ENCODE results near the gene PDLIM1.

DNA sequence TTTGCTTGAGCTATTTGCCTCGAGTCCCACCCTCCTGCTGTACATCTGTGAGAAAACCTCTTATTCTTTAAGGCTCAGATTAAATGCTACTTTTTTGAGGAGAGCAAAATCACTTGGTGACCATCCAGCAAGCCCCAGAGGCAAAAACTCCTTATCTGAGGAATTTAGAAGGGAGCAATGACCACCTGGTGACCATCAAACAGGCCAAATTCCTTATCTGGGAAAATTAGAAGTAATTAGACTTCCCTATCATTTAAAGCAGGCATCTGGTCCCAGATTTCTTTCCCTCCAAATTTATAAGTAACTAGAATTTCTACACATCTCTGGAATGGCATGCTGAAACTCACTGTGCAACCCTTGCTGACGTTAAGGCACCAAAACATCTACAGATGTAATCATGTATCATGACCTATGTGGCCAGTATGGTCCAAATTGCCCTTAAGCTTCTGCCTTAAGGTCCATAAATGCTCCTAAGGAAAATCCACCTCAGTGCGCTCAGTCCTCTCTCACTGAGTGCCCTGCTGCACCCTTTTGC is 40.9 kb upstream of the PDLIM1 start:
- TF ChIP-seq, protein P1, sequence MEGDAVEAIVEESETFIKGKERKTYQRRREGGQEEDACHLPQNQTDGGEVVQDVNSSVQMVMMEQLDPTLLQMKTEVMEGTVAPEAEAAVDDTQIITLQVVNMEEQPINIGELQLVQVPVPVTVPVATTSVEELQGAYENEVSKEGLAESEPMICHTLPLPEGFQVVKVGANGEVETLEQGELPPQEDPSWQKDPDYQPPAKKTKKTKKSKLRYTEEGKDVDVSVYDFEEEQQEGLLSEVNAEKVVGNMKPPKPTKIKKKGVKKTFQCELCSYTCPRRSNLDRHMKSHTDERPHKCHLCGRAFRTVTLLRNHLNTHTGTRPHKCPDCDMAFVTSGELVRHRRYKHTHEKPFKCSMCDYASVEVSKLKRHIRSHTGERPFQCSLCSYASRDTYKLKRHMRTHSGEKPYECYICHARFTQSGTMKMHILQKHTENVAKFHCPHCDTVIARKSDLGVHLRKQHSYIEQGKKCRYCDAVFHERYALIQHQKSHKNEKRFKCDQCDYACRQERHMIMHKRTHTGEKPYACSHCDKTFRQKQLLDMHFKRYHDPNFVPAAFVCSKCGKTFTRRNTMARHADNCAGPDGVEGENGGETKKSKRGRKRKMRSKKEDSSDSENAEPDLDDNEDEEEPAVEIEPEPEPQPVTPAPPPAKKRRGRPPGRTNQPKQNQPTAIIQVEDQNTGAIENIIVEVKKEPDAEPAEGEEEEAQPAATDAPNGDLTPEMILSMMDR (conservative IDR thresholded peaks at IDR 0.05; ENCODE audit: low read depth in 2 of 2), result no peak
- TF ChIP-seq, protein P2, sequence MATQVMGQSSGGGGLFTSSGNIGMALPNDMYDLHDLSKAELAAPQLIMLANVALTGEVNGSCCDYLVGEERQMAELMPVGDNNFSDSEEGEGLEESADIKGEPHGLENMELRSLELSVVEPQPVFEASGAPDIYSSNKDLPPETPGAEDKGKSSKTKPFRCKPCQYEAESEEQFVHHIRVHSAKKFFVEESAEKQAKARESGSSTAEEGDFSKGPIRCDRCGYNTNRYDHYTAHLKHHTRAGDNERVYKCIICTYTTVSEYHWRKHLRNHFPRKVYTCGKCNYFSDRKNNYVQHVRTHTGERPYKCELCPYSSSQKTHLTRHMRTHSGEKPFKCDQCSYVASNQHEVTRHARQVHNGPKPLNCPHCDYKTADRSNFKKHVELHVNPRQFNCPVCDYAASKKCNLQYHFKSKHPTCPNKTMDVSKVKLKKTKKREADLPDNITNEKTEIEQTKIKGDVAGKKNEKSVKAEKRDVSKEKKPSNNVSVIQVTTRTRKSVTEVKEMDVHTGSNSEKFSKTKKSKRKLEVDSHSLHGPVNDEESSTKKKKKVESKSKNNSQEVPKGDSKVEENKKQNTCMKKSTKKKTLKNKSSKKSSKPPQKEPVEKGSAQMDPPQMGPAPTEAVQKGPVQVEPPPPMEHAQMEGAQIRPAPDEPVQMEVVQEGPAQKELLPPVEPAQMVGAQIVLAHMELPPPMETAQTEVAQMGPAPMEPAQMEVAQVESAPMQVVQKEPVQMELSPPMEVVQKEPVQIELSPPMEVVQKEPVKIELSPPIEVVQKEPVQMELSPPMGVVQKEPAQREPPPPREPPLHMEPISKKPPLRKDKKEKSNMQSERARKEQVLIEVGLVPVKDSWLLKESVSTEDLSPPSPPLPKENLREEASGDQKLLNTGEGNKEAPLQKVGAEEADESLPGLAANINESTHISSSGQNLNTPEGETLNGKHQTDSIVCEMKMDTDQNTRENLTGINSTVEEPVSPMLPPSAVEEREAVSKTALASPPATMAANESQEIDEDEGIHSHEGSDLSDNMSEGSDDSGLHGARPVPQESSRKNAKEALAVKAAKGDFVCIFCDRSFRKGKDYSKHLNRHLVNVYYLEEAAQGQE (IDR thresholded peaks at IDR 0.05; ENCODE audit: unreplicated experiment), result no peak
- TF ChIP-seq EZH2 (IDR thresholded peaks at IDR 0.05; ENCODE audit: low read depth, unreplicated experiment) (no peak), JUNB (IDR thresholded peaks at IDR 0.05; ENCODE audit: unreplicated experiment) (no peak), CREB1 (CRISPR knock-in tag; IDR thresholded peaks at IDR 0.05; ENCODE audit: low read depth) (no peak)
